Smooth muscle cell (in vitro differentiated cells): ENCODE data around the gene KLHL33. TPM values are rescaled to one million over a fixed set of nuclear protein-coding genes. Genes with fewer than 3 reads are reported as not detected.

Source experiments
- DNase-seq: peaks from one replicate; lab custom pipeline; 2025; ENCODE audit not compliant: unreplicated experiment; lab: John Stamatoyannopoulos, UW
- H2AFZ ChIP-seq: fragments of 200-600 bp; sonication (generic); 2 replicates; pipeline ENCODE4 v1.6.0; 2016; ENCODE audit warnings: antibody characterized with exemption, low read depth, mild to moderate bottlenecking
- H3F3A ChIP-seq: fragments of 200-600 bp; sonication (generic); 2 replicates; pipeline ENCODE4 v1.6.0; 2017; ENCODE audit warnings: antibody characterized with exemption, low read depth
- H3K27ac ChIP-seq: fragments of 200-600 bp; sonication (generic); 2 replicates; pipeline ENCODE4 v1.5.1; 2016; ENCODE audit warnings: low read depth, mild to moderate bottlenecking
- H3K27me3 ChIP-seq: fragments of 200-600 bp; sonication (generic); 2 replicates; pipeline ENCODE4 v1.6.1; 2016; ENCODE audit warnings: low read depth, mild to moderate bottlenecking
- H3K36me3 ChIP-seq: fragments of 200-600 bp; sonication (generic); 2 replicates; pipeline ENCODE4 v1.5.1; 2016; ENCODE audit warnings: low read depth
- H3K4me1 ChIP-seq: fragments of 200-600 bp; sonication (generic); 2 replicates; pipeline ENCODE4 v1.5.1; 2016; ENCODE audit warnings: low read depth
- H3K4me2 ChIP-seq: fragments of 200-600 bp; sonication (generic); 2 replicates; pipeline ENCODE4 v1.6.0; 2016; ENCODE audit warnings: mild to moderate bottlenecking
- H3K4me3 ChIP-seq: fragments of 200-600 bp; sonication (generic); 2 replicates; pipeline ENCODE4 v1.5.1; 2016; ENCODE audit warnings: mild to moderate bottlenecking
- H3K79me2 ChIP-seq: fragments of 200-600 bp; sonication (generic); 2 replicates; pipeline ENCODE4 v1.6.0; 2016; ENCODE audit warnings: low read depth, mild to moderate bottlenecking
- H3K9ac ChIP-seq: fragments of 200-600 bp; sonication (generic); 2 replicates; pipeline ENCODE4 v1.6.0; 2016; ENCODE audit warnings: low read depth
- H3K9me3 ChIP-seq: fragments of 200-600 bp; sonication (generic); replicated peaks from 2 replicates; pipeline ENCODE4 v1.5.1; 2016; ENCODE audit warnings: low read depth
- H4K20me1 ChIP-seq: fragments of 200-600 bp; sonication (generic); 2 replicates; pipeline ENCODE4 v1.6.0; 2016; ENCODE audit warnings: low read depth
- WGBS: methylation state at CpG from one replicate; pipeline ENCODE4 v1.1.7; 2016; ENCODE audit warnings: low lambda C conversion rate; 5-methylcytosine and 5-hydroxymethylcytosine counted together
- polyA plus RNA-seq: library from polyadenylated mRNA; unstranded; fragments of >200 nt; fragmentation: Nextera tagmentation; extraction: Ambion mirVana; gene quantifications from 2 replicates; pipeline ENCODE4 v1.2.1, GENCODE V29; 2016
- total RNA-seq: library from RNA; depleted of rRNA; stranded (reverse); fragments of >200 nt; gene quantifications from 2 replicates; pipeline ENCODE4 v1.2.3, GENCODE V29; 2014
- TF ChIP-seq, protein P1 (sequence below): fragments of 200-600 bp; sonication (generic); IDR thresholded peaks from 2 replicates; pipeline ENCODE4 v1.5.1; 2017; ENCODE audit warnings: borderline replicate concordance, mild to moderate bottlenecking, antibody characterized with exemption; ENCODE audit not compliant: insufficient read depth, poor library complexity, severe bottlenecking

The KLHL33 gene
- total and polyA plus RNA-seq, 2 experiments from 2014 or later: 0.08 TPM; not detected in 1

DNA sequence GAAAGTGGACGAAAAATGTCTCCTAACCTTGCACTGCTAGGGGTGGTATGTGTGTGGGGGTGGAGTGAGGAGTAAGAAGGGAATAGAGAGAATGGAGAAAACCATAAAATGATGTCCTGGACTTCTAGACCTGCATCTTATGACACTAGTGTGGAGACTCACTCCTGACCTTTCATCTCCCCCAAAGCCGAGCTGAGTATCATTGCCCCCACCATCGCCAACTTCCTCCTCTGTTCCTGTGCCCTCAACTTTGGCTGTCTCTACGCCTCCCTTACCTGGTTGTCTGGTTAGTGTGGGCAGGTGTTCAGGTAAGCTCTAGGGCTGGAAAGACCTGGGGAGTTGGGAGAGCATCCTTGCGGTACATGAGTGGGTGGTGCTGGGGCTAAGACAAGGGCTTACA, 4.5 kb upstream of the KLHL33 start:
- 79% methylated on average over 5 of the region's 5 CpGs for WGBS
- Histone ChIP-seq H3K36me3 (no peaks in the 10 kb centered on the region), H2AFZ (no peak overlapping the region), H3K27ac (no peak overlapping the region), H3K79me2 (no peaks in the 10 kb centered on the region), H3K9me3 (no peaks in the 10 kb centered on the region), H3K4me1 (no peaks in the 10 kb centered on the region), H3K4me3 (no peak overlapping the region), H3F3A (no peaks in the 10 kb centered on the region), H3K4me2 (no peak overlapping the region), H3K27me3 (no peaks in the 10 kb centered on the region), H4K20me1 (no peaks in the 10 kb centered on the region), H3K9ac (no peak overlapping the region)
- no peak for DNase-seq
- TF ChIP-seq, protein P1, sequence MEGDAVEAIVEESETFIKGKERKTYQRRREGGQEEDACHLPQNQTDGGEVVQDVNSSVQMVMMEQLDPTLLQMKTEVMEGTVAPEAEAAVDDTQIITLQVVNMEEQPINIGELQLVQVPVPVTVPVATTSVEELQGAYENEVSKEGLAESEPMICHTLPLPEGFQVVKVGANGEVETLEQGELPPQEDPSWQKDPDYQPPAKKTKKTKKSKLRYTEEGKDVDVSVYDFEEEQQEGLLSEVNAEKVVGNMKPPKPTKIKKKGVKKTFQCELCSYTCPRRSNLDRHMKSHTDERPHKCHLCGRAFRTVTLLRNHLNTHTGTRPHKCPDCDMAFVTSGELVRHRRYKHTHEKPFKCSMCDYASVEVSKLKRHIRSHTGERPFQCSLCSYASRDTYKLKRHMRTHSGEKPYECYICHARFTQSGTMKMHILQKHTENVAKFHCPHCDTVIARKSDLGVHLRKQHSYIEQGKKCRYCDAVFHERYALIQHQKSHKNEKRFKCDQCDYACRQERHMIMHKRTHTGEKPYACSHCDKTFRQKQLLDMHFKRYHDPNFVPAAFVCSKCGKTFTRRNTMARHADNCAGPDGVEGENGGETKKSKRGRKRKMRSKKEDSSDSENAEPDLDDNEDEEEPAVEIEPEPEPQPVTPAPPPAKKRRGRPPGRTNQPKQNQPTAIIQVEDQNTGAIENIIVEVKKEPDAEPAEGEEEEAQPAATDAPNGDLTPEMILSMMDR: no peak

DNA sequence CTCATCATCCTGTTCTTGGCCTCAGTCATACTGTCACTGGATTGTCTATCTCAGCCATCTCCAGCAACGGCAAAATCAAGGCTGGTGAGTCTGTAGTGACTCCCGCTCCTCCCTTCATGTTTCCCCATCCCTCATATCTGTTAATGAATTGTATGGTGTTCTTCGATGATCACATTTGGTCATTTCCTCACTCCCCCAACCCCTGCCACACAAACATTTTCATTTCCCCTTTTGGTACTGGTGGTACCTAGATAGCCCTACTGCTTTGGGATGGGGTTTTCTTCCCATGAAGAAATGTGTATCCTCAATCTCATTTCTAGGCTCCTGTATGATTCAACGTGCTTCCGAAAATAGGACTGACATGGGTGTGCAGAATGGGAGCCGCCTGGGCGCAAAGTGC, 2.7 kb upstream of the KLHL33 start:
- no peak for DNase-seq
- no peaks in the 10 kb centered on the region for H3K4me1 ChIP-seq
- no peak overlapping the region for H3K9ac ChIP-seq
- no peak overlapping the region for H3K4me2 ChIP-seq
- H3K27ac ChIP-seq: no peak overlapping the region
- H3F3A ChIP-seq: no peaks in the 10 kb centered on the region
- TF ChIP-seq, protein P1: no peak
- no peaks in the 10 kb centered on the region for H3K36me3 ChIP-seq
- H2AFZ ChIP-seq: no peak overlapping the region
- H4K20me1 ChIP-seq: no peaks in the 10 kb centered on the region
- no peaks in the 10 kb centered on the region for H3K79me2 ChIP-seq
- H3K27me3 ChIP-seq: no peaks in the 10 kb centered on the region
- no peaks in the 10 kb centered on the region for H3K9me3 ChIP-seq
- H3K4me3 ChIP-seq: no peak overlapping the region
- 93% methylated on average over 7 of the region's 7 CpGs for WGBS

DNA sequence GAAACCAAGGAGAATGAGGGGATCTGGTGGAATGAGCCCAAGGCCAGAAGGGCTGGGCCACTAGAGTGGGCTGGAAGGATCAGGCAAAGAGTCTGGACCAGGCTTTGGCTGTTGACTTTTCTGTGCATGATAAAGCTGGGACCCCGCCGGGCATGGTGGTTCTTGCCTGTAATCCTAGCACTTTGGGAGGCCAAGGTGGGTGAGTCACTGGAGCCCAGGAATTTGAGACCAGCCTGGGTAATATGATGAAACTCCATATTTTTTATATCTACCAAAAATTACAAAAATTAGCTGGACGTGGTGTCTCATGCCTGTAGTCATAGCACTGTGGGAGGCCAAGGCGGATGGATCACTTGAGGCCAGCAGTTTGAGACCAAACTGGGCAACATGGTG, 393 bp upstream of the KLHL33 start:
- no peaks in the 10 kb centered on the region for H3K79me2 ChIP-seq
- H3K27ac ChIP-seq: no peak overlapping the region
- no peaks in the 10 kb centered on the region for H3K36me3 ChIP-seq
- no peaks in the 10 kb centered on the region for H3K9me3 ChIP-seq
- H3K27me3 ChIP-seq: no peaks in the 10 kb centered on the region
- no peak overlapping the region for H3K4me3 ChIP-seq
- H3F3A ChIP-seq: no peaks in the 10 kb centered on the region
- no peak overlapping the region for H3K9ac ChIP-seq
- DNase-seq: no peak
- no peak overlapping the region for H2AFZ ChIP-seq
- 71% methylated on average over 4 of the region's 4 CpGs for WGBS
- H3K4me1 ChIP-seq: no peaks in the 10 kb centered on the region
- TF ChIP-seq, protein P1: no peak
- no peak overlapping the region for H3K4me2 ChIP-seq
- H4K20me1 ChIP-seq: no peaks in the 10 kb centered on the region

DNA sequence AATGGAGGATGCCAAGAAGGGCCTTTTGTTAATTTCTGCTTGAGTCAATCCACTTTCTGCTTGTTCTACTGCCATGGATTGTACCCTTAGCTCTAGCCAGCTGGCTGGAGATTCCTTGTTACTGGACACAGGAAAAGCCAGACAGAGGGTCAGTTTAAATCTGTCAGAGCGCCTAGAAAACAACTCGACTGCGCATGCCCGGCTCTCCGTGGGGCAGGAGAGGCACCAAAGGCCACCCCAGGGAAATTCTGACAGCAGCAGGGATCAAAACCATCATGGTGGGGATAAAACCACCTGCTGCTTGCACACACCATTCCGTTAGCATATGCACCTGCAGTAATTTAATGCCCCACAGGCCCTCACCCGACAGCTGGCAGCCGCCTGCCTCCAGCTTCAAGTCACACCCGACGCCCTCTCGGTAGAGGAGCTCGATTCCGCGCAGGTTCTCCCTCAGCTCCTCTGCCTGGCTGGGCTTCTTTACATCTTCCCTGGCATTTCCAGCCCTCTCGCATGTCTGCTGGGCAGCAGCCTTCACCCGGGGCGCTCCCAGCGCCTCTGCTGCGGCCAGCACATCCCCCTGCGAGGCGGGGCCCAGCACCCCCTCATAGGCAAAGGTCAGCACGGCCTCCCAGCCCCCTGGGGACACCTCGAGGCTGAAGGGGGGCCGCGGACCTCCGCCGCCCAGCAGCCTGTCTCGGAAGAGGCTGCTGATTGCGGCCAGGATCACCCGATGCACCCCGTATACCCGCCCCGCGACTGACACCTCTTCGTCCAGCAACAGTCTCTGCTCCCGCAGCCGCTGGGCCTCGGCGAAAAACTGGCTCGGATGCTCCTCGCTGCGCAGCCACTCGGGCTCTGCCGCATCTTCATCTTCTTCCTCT, 1.0 kb downstream of the KLHL33 start:
- Histone ChIP-seq H2AFZ (no peak overlapping the region), H3K4me3 (no peak overlapping the region), H3K4me2 (no peak overlapping the region), H3K27me3 (no peaks in the 10 kb centered on the region), H3F3A (no peaks in the 10 kb centered on the region), H3K9ac (no peak overlapping the region), H3K36me3 (no peaks in the 10 kb centered on the region), H3K79me2 (no peaks in the 10 kb centered on the region), H3K27ac (no peak overlapping the region), H3K9me3 (no peaks in the 10 kb centered on the region), H3K4me1 (no peaks in the 10 kb centered on the region), H4K20me1 (no peaks in the 10 kb centered on the region)
- TF ChIP-seq, protein P1: no peak
- no peak for DNase-seq
- 82% methylated on average over 42 of the region's 44 CpGs for WGBS
